ENCODE data around the gene CD99. TPM values are rescaled to one million over a fixed set of nuclear protein-coding genes. Genes with fewer than 3 reads are reported as not detected.
"Not testable (repeated sequence)": the region's sequence is repeated elsewhere in the genome, so short reads cannot be mapped to it uniquely, and the experiment has no call there.

Gene CD99
- total RNA-seq, 1 donor from 2014 or later: 714 TPM

DNA sequence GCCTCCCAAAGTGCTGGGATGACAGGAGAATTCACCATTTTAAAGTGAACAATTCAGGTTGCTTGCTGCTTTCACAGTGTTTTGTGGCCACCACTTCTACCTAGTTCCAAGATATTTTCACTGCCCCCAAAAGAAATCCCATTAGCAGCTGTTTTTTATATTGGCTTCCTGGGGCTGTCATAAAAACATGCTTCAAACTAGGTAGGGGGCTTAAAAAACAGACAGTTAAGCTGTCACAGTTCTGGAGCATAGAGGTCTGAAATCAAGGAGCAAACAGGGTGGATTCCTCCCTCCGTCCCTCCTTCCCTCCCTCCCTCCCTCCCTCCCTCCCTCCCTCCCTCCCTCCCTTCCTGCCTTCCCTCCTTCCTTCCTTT is 57.7 kb downstream of the CD99 start:
- TF ChIP-seq CTCF (IDR thresholded peaks at IDR 0.05; ENCODE audit: unreplicated experiment): no peak
- H3K4me1 Mint-ChIP-seq (ENCODE audit: unreplicated experiment): peaks cover 7% of the 10 kb centered on the region
- no peaks in the 10 kb centered on the region for H3K9me3 Mint-ChIP-seq (ENCODE audit: unreplicated experiment)
- H3K27me3 Mint-ChIP-seq (ENCODE audit: unreplicated experiment): peaks cover 5% of the 10 kb centered on the region
- H3K36me3 Mint-ChIP-seq (ENCODE audit: low read depth, unreplicated experiment): no peaks in the 10 kb centered on the region
- no peak overlapping the region for H3K27ac Mint-ChIP-seq (ENCODE audit: unreplicated experiment)
- no peak for DNase-seq (ENCODE audit: low spot score)
- no peak overlapping the region for H3K4me3 Mint-ChIP-seq (ENCODE audit: unreplicated experiment)

DNA sequence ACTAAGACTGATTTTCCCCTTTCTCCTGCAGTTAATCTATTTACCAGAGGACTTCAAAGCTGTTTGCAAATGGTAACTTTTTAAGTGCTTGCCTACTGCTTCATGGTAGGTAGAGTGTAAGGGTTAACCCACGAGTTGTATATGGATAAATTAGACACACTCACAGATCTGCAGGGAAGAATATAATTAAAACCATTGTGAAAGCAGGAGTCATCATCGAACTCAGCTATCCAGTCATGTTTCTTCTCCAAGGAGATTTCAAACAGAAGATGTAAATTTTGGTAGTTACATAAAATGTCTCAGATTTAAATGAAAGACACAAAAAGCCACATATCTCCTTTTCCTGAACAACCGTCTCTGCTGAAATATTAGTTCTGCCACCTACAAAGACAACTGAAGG is 60.2 kb downstream of the CD99 start:
- Mint-ChIP-seq H3K4me3 (ENCODE audit: unreplicated experiment) (no peak overlapping the region), H3K27me3 (ENCODE audit: unreplicated experiment) (peaks cover 2% of the 10 kb centered on the region), H3K9me3 (ENCODE audit: unreplicated experiment) (no peaks in the 10 kb centered on the region), H3K4me1 (ENCODE audit: unreplicated experiment) (peaks cover 7% of the 10 kb centered on the region), H3K36me3 (ENCODE audit: low read depth, unreplicated experiment) (no peaks in the 10 kb centered on the region), H3K27ac (ENCODE audit: unreplicated experiment) (no peak overlapping the region)
- DNase-seq (ENCODE audit: low spot score): no peak
- TF ChIP-seq CTCF (IDR thresholded peaks at IDR 0.05; ENCODE audit: unreplicated experiment): no peak

GRCh38 chrX:2751874-2752300 is 60.8 kb downstream of the CD99 start, which contains the start of gene XG:
Gene XG, plus strand, starts transcription at chrX:2752040. Its CDS starts 235 bp downstream, at chrX:2752275.
- not testable (repeated sequence) for H3K36me3 Mint-ChIP-seq (ENCODE audit: low read depth, unreplicated experiment); DNase-seq (ENCODE audit: low spot score); H3K4me1 Mint-ChIP-seq (ENCODE audit: unreplicated experiment); H3K27ac Mint-ChIP-seq (ENCODE audit: unreplicated experiment); H3K9me3 Mint-ChIP-seq (ENCODE audit: unreplicated experiment); H3K27me3 Mint-ChIP-seq (ENCODE audit: unreplicated experiment)
- H3K4me3 Mint-ChIP-seq (ENCODE audit: unreplicated experiment): peak within 1 kb of the TSS; percentile 31

GRCh38 chrX:2752441-2752840 is 61.3 kb downstream of the CD99 start:
- DNase-seq (ENCODE audit: low spot score); H3K27me3 Mint-ChIP-seq (ENCODE audit: unreplicated experiment); H3K9me3 Mint-ChIP-seq (ENCODE audit: unreplicated experiment); H3K36me3 Mint-ChIP-seq (ENCODE audit: low read depth, unreplicated experiment); H3K4me3 Mint-ChIP-seq (ENCODE audit: unreplicated experiment); H3K4me1 Mint-ChIP-seq (ENCODE audit: unreplicated experiment); H3K27ac Mint-ChIP-seq (ENCODE audit: unreplicated experiment): not testable (repeated sequence)

DNA sequence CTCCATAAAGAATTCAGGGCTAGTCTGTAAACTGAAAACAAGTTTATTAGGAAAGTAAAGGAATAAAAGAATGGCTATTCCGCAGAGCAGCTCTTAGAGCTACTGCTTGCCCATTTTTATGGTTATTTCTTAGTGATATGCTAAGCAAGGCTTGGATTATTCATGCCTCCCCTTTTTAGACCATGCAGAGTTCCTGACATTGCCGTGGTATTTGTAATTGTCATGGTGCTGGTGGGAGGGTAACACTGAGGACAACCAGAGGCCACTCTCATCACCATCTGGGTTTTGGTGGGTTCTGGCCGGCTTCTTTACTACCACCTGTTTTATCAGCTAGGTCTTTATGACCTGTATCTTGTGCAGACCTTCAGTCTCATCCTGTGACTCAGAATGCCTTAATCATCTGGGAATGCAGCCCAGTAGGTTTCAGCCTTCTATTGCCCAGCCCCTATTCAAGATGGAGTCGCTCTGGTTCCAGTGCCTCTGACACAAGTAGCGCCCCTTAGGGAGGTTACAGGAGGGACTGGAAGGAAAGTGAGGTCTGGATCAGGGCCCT is 64.1 kb downstream of the CD99 start:
- H3K27ac Mint-ChIP-seq (ENCODE audit: unreplicated experiment); H3K27me3 Mint-ChIP-seq (ENCODE audit: unreplicated experiment); DNase-seq (ENCODE audit: low spot score); H3K9me3 Mint-ChIP-seq (ENCODE audit: unreplicated experiment); H3K4me3 Mint-ChIP-seq (ENCODE audit: unreplicated experiment): not testable (repeated sequence)
- Mint-ChIP-seq H3K36me3 (ENCODE audit: low read depth, unreplicated experiment) (peaks cover 14% of the 10 kb centered on the region), H3K4me1 (ENCODE audit: unreplicated experiment) (peaks cover 12% of the 10 kb centered on the region)

DNA sequence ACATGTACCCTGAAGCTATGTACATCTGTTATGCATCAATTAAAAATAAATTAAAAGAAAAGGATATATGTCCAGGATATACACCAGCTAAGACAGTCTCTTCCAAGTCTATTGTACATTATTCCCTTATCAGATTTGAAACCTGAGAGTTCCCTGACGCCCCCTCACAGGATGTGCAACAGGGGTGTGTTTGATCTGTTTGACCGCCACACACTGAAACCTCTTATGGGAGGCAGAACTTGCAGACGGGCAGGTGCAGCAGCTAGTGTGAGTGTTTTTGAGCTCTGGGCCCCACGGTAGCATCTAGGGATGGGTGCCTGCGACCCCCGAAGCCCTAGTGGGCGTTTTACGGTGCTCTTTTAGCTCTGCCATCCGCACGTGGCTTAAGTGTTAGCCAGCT is 65.5 kb downstream of the CD99 start:
- Mint-ChIP-seq H3K27me3 (ENCODE audit: unreplicated experiment) (peaks cover 6% of the 10 kb centered on the region), H3K4me3 (ENCODE audit: unreplicated experiment) (no peak overlapping the region), H3K9me3 (ENCODE audit: unreplicated experiment) (no peaks in the 10 kb centered on the region), H3K4me1 (ENCODE audit: unreplicated experiment) (peaks cover 20% of the 10 kb centered on the region), H3K36me3 (ENCODE audit: low read depth, unreplicated experiment) (peaks cover 21% of the 10 kb centered on the region), H3K27ac (ENCODE audit: unreplicated experiment) (no peak overlapping the region)
- TF ChIP-seq CTCF (IDR thresholded peaks at IDR 0.05; ENCODE audit: unreplicated experiment): no peak
- no peak for DNase-seq (ENCODE audit: low spot score)
